22Rv1 (cell line): ENCODE data around the gene RMRP.
"Not testable (repeated sequence)": the region's sequence is repeated elsewhere in the genome, so short reads cannot be mapped to it uniquely, and the experiment has no call there.

Experiments used
- H3K27ac ChIP-seq: fragments of 450-650 bp; 2 replicates; pipeline ENCODE4 v1.5.1; 2017
- ZFX ChIP-seq: fragments of 450-650 bp; IDR thresholded peaks from 2 replicates; pipeline ENCODE4 v1.6.1; 2017; ENCODE audit warnings: antibody characterized with exemption, borderline replicate concordance
- TF ChIP-seq, protein P1 (sequence below): fragments of 450-650 bp; IDR thresholded peaks from 2 replicates; pipeline ENCODE4 v1.5.1; 2017; ENCODE audit warnings: mild to moderate bottlenecking

Gene RMRP

DNA sequence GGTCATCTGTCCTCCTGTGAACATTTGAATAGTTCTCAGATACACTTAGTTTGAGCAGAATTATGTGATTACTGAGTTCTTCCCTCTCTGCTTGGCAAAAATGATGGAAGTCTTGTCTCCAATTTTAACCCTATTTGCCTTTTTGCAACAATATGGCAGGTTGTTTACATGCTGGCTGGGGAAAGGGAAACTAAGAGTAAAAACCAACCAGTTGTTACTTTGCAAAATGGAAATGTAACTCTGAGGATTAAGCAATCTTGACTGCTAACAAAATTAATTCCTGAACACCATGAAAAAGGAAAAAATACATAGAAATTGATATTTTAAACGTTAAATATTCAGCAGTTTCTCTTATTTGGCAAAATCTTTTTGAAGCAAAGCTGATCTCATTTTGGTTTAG is 18.2 kb downstream of the RMRP start:
- H3K27ac ChIP-seq = no peak overlapping the region
- TF ChIP-seq, protein P1, sequence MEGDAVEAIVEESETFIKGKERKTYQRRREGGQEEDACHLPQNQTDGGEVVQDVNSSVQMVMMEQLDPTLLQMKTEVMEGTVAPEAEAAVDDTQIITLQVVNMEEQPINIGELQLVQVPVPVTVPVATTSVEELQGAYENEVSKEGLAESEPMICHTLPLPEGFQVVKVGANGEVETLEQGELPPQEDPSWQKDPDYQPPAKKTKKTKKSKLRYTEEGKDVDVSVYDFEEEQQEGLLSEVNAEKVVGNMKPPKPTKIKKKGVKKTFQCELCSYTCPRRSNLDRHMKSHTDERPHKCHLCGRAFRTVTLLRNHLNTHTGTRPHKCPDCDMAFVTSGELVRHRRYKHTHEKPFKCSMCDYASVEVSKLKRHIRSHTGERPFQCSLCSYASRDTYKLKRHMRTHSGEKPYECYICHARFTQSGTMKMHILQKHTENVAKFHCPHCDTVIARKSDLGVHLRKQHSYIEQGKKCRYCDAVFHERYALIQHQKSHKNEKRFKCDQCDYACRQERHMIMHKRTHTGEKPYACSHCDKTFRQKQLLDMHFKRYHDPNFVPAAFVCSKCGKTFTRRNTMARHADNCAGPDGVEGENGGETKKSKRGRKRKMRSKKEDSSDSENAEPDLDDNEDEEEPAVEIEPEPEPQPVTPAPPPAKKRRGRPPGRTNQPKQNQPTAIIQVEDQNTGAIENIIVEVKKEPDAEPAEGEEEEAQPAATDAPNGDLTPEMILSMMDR = no peak
- no peak for TF ChIP-seq ZFX

DNA sequence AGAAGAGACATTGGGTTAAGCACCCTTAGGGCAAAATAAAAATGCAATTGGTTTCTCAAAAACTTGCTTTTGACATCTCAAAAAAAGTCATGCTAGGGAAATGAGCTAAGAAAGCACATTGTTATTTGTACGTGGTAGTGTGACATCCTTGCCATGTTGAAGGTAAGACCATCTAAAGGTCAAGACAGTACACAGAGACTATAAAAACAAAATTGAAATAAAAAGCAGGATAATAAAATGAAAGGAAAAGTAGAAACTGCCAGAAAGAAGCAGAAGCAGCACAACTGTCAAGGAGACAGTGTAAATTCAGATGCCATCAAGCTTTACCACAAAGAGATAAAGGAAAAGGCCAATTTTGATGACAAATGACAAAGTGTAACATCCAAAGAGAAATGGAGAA is 18.6 kb downstream of the RMRP start:
- not testable (repeated sequence) for H3K27ac ChIP-seq

DNA sequence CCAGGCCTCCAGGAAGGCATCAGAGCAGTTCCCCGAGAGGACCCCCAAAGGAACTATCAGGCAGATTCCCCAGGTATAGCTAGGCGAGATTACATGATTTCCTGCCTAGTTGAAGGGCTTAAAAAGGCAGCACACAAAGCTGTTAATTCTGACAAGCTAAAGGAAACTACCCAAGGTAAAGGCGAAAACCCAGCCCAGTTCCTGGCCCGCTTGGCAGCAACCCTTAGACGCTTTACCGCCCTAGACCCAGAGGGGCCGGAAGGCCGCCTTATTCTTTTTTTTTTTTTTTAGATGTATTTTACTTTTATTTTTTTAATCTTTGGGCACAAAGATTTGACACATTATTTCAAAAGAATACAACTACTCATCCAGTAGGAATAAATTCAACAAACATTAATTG is 19.1 kb downstream of the RMRP start:
- not testable (repeated sequence) for H3K27ac ChIP-seq

DNA sequence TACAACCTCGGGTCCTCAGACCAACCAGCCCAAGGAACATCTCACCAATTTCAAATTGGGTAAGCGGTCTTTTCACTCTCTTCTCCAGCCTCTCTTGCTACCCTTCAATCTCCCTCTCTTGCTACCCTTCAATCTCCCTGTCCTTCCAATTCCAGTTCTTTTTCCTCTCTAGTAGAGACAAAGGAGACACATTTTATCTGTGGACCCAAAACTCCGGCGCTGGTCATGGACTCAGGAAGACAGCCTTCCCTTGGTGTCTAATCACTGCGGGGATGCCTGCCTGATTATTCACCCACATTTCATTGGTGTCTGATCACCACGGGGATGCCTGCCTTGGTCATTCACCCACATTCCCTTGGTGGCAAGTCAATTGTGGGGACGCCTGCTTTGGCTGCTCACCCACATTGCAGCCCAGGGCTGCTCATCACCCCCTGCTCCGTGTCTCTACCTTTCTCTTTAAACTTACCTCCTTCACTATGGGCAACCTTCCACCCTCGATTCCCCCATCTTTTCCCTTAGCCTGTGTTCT is 20.3 kb downstream of the RMRP start:
- H3K27ac ChIP-seq = not testable (repeated sequence)

DNA sequence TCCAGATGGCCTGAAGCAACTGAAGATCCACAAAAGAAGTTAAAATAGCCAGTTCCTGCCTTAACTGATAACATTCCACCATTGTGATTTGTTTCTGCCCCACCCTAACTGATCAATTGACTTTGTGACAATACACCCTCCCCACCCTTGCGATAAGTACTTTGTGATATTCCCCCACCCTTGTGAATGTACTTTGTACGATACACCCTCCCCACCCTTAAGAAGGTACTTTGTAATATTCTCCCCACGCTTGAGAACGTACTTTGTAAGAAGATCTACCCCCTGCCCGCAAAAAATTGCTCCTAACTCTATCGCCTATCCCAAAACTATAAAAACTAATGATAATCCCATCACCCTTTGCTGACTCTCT is 21.0 kb downstream of the RMRP start:
- H3K27ac ChIP-seq = not testable (repeated sequence)

DNA sequence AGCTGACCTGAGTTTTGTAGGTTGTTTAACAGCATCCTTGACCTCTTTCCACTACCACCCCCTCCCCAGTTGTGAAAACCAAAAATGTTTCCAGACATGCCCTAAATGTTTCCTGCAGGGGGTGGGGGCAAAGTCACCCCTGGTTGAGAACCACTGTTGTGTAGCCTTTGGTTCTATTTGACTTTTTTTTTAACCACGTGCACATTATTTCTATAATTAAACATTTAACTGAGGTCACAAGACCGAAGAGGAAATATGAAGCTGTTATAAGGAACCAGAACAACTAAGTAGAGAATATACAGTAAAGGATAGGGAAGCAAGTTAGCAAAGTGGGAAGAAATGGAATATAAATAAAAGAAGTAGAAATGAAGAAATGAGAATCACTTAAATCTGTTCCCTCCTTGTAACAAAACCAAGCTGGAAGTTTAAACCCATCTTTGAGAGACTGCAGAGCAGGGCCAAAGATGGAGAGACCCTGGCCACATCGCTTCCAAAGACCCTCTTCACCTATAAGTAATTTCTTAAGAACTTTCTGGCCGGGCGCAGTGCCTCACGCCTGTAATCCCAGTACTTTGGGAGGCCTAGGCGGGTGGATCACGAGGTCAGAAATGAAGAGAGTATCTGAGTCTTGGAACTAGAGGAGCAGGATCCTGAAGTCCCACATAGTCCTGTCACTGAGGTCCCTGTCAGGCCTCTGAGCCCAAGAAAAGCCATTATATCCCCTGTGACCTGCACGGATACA is 21.5 kb downstream of the RMRP start:
- H3K27ac ChIP-seq = no peak overlapping the region
- TF ChIP-seq, protein P1 = no peak
- TF ChIP-seq ZFX = no peak

DNA sequence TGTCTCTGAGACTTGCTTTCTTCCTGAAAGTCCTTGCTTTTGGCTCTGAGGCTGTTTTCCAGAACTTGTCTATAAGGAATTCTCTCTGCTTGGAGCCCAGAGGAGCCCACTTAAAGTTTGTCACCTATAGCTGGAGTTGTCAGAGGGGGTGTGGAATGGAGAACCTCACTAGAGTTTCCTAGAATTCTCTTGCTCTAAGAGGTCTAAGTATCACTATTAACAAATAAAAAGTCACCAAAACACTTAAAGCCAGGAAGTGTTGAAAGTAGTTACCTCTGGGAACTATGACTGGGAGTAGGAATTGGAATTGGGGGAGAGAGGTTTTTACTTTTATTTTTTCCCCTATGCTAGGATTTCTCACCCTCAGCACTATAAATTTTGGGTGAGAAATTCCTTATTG is 22.1 kb downstream of the RMRP start:
- no peak overlapping the region for H3K27ac ChIP-seq
- TF ChIP-seq, protein P1 = no peak
- no peak for TF ChIP-seq ZFX

DNA sequence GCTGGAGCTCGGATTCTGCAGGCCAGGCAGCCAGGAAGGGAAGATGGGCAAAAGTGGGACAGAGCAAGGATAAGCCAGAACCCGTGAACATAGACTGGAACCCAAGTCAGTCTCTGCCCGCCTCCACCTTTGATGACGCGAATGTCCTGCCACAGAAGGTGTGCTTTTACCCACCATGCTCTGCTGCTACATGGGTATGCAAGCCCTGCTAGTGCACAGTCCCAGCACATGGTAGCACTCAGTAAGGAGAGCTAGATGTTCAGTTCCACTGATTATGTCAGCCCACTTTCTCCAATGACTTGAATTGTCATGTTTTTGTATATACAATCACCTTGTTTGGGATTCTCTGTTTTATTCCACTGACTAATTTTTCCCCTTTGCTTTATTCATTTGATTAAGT is 28.2 kb downstream of the RMRP start:
- TF ChIP-seq, protein P1 = no peak
- TF ChIP-seq ZFX = no peak
- no peak overlapping the region for H3K27ac ChIP-seq

DNA sequence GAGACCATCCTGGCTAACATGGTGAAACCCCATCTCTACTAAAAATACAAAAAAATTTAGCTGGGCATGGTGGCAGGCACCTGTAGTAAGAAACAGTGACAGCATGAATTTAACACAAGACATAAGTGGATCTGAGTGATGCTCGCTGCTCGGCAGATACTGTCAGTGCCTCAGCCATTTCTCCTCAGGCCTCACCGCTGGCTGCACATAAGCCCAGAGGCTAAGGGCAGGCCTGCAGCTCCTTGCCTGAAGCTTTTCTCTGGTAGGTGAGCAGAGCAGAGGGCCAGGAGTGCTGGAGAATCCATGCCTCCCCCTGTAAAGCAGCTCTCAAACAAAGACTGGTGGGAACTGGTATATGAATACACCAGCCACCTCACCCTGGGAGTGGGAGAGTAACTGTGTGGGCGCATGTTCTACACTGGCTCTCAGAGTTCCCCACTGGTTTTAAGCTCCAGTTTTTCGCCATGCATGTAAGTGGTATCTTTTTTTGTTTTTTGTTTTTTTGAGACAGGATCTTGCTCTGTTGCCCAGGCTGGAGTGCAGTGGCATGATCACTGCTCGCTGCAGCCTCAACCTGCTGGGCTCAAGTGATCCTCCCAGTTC is 29.3 kb downstream of the RMRP start:
- TF ChIP-seq, protein P1 = no peak
- no peak for TF ChIP-seq ZFX
- no peak overlapping the region for H3K27ac ChIP-seq
